A549 (cell line): ENCODE results near the gene MED12. TPM values are rescaled to one million over a fixed set of nuclear protein-coding genes. Genes with fewer than 3 reads are reported as not detected.

Experiments
- ATAC-seq, 2 experiments: fragments of 200-7000 bp in 1 of 2; fragments of >200 bp in 1 of 2; cut with Nextera tagmentation in 1 of 2; cut with Tn5 transposase in 1 of 2; 3 replicates each; pipeline versions ENCODE4 v1.8.0 to v1.9.1; 2018 to 2020; ENCODE audit warnings: mild to moderate bottlenecking in 1 of 2, moderate library complexity in 1 of 2
- CTCF ChIA-PET: fragments of 300-600 bp; sonication (Branson Sonifier 250); formaldehyde crosslinking; extraction: SDS; loops from one replicate; lab custom pipeline; 2021; ENCODE audit warnings: antibody characterized with exemption, inconsistent platforms; lab: Yijun Ruan, JAX
- POLR2A ChIA-PET: fragments of 350-600 bp; formaldehyde crosslinking; extraction: SDS; loops from one replicate; lab custom pipeline; 2021; ENCODE audit warnings: antibody characterized with exemption, inconsistent platforms; lab: Yijun Ruan, JAX
- DNase-seq, 2 experiments: peaks; one replicate each; pipeline versions ENCODE4 v3.0.0 to v3.0.0-alpha.2; 2011 to 2016; ENCODE audit warnings: low read depth in 1 of 2, low spot score in 1 of 2
- FAIRE-seq: peaks from 2 replicates; lab custom pipeline; 2011; peaks lifted over from hg19 to GRCh38; lab: Jason Lieb, UNC
- H3K27ac ChIP-seq, 2 experiments: fragments of >200 bp; sonication (Bioruptor Twin); formaldehyde crosslinking; 3 replicates each; pipeline ENCODE4 v1.5.1; 2016 to 2017
- H3K4me1 ChIP-seq: fragments of >200 bp; sonication (Bioruptor Twin); formaldehyde crosslinking; 3 replicates; pipeline ENCODE4 v1.6.1; 2016
- H3K4me2 ChIP-seq: fragments of >200 bp; sonication (Bioruptor Twin); formaldehyde crosslinking; 3 replicates; pipeline ENCODE4 v1.6.1; 2016
- H3K4me3 ChIP-seq: fragments of >200 bp; sonication (Bioruptor Twin); formaldehyde crosslinking; 3 replicates; pipeline ENCODE4 v1.5.1; 2016
- H3K9me3 ChIP-seq: fragments of >200 bp; sonication (Bioruptor Twin); formaldehyde crosslinking; 3 replicates; pipeline ENCODE4 v1.6.1; 2016
- CBX2 ChIP-seq: fragments of 200-600 bp; sonication (generic); IDR thresholded peaks from 2 replicates; pipeline ENCODE4 v1.6.1; 2016; ENCODE audit warnings: low read depth, mild to moderate bottlenecking, borderline replicate concordance
- CBX8 ChIP-seq: fragments of 200-600 bp; sonication (generic); IDR thresholded peaks from 2 replicates; pipeline ENCODE4 v1.6.1; 2016
- CEBPB ChIP-seq, 2 experiments: fragments of >200 bp in 1 of 2; sonication (Bioruptor Twin) in 1 of 2; formaldehyde crosslinking in 1 of 2; IDR thresholded peaks; 2 replicates each; pipeline ENCODE4 v1.6.1; 2012 to 2016
- CHD2 ChIP-seq: fragments of 150-350 bp; IDR thresholded peaks from 2 replicates; pipeline ENCODE4 v1.6.1; 2014; ENCODE audit warnings: low read length; ENCODE audit not compliant: partially characterized antibody
- EHF ChIP-seq: fragments of 250-450 bp; sonication (Bioruptor Pico); IDR thresholded peaks from 2 replicates; pipeline ENCODE4 v1.5.0; 2020; ENCODE audit warnings: mild to moderate bottlenecking
- EHMT2 ChIP-seq: fragments of 200-600 bp; sonication (generic); IDR thresholded peaks from 2 replicates; pipeline ENCODE4 v1.6.1; 2016; ENCODE audit warnings: antibody characterized with exemption, low read depth, mild to moderate bottlenecking, moderate library complexity
- GATA3 ChIP-seq: IDR thresholded peaks from 2 replicates; pipeline ENCODE4 v1.6.1; 2012; ENCODE audit warnings: borderline replicate concordance
- HEYL ChIP-seq: fragments of 250-450 bp; sonication (Bioruptor Pico); IDR thresholded peaks from 2 replicates; pipeline ENCODE4 v1.8.0; 2021; ENCODE audit warnings: mild to moderate bottlenecking, moderate library complexity
- HOXB13 ChIP-seq: fragments of 250-450 bp; sonication (Bioruptor Pico); IDR thresholded peaks from 2 replicates; pipeline ENCODE4 v1.5.0; 2020; ENCODE audit warnings: low read depth, mild to moderate bottlenecking, moderate library complexity
- HOXB5 ChIP-seq: fragments of 250-450 bp; sonication (Bioruptor Pico); IDR thresholded peaks from 2 replicates; pipeline ENCODE4 v1.5.0; 2020; ENCODE audit warnings: mild to moderate bottlenecking, moderate library complexity
- MAFK ChIP-seq: fragments of 450-650 bp; IDR thresholded peaks from 2 replicates; pipeline ENCODE4 v1.6.1; 2014; ENCODE audit not compliant: partially characterized antibody
- MAZ ChIP-seq: fragments of 150-350 bp; IDR thresholded peaks from 2 replicates; pipeline ENCODE4 v1.6.1; 2014; ENCODE audit warnings: antibody characterized with exemption, low read depth, low read length, borderline replicate concordance
- MYC ChIP-seq: IDR thresholded peaks from 2 replicates; pipeline ENCODE4 v1.6.1; 2012; ENCODE audit warnings: mild to moderate bottlenecking, inconsistent platforms, low read length, improper control_type of control experiment, borderline replicate concordance
- NFE2L2 ChIP-seq: fragments of 150-350 bp; conservative IDR thresholded peaks from 2 replicates; pipeline ENCODE4 v1.6.1; 2014; ENCODE audit warnings: low read length
- PHF8 ChIP-seq: fragments of 200-600 bp; sonication (generic); IDR thresholded peaks from 2 replicates; pipeline ENCODE4 v1.6.1; 2016; ENCODE audit warnings: low read depth, mild to moderate bottlenecking, antibody characterized with exemption, moderate library complexity, borderline replicate concordance
- RARB ChIP-seq: fragments of 250-450 bp; sonication (Bioruptor Pico); IDR thresholded peaks from 2 replicates; pipeline ENCODE4 v1.8.0; 2021; ENCODE audit warnings: mild to moderate bottlenecking, moderate library complexity
- SREBF2 ChIP-seq: fragments of 450-650 bp; IDR thresholded peaks from 2 replicates; pipeline ENCODE4 v1.6.1; 2014; ENCODE audit warnings: mild to moderate bottlenecking, moderate library complexity
- TFCP2L1 ChIP-seq: fragments of 250-450 bp; sonication (Bioruptor Pico); IDR thresholded peaks from 2 replicates; pipeline ENCODE4 v1.5.0; 2021; ENCODE audit warnings: mild to moderate bottlenecking
- ZFP36 ChIP-seq: fragments of 450-650 bp; IDR thresholded peaks from 2 replicates; pipeline ENCODE4 v1.6.1; 2014; ENCODE audit warnings: borderline replicate concordance; ENCODE audit not compliant: partially characterized antibody
- WGBS: methylation state at CpG from one replicate; pipeline ENCODE4 v1.1.6; 2017; ENCODE audit errors: missing lambda C conversion rate; 5-methylcytosine and 5-hydroxymethylcytosine counted together
- polyA plus RNA-seq, 4 experiments: library from polyadenylated mRNA; depleted of rRNA in 3 of 4; stranded (reverse); fragments of >200 nt; fragmentation: RNase III in 1 of 4; extraction: RNeasy Plus Mini Kit Qiagen cat#74134 plus additional on column Dnase treatment in 1 of 4; gene quantifications; 2 replicates in 3 of 4; 3 replicates in 1 of 4; pipeline ENCODE4 v1.2.3, GENCODE V29; 2011 to 2017
- TF ChIP-seq, protein P1 (sequence below): IDR thresholded peaks from 2 replicates; pipeline ENCODE4 v1.6.1; 2012; ENCODE audit warnings: low read depth, borderline replicate concordance
- TF ChIP-seq, protein P2 (sequence below): fragments of >200 bp; sonication (Bioruptor Twin); formaldehyde crosslinking; IDR thresholded peaks from 2 replicates; pipeline ENCODE4 v1.6.1; 2016
- TF ChIP-seq, protein P3 (sequence below): IDR thresholded peaks from 2 replicates; pipeline ENCODE4 v1.6.1; 2012
- TF ChIP-seq, protein P4 (sequence below): IDR thresholded peaks from 2 replicates; pipeline ENCODE4 v1.6.1; 2012
- TF ChIP-seq, protein P5 (sequence below): fragments of 200-600 bp; sonication (generic); IDR thresholded peaks from 2 replicates; pipeline ENCODE4 v1.6.1; 2016; ENCODE audit warnings: antibody characterized with exemption, mild to moderate bottlenecking, moderate library complexity

Gene MED12
- polyA plus RNA-seq, 2 of the 4 experiments (the other 2 are of a cell fraction) = 12.6 to 13.5 TPM

DNA sequence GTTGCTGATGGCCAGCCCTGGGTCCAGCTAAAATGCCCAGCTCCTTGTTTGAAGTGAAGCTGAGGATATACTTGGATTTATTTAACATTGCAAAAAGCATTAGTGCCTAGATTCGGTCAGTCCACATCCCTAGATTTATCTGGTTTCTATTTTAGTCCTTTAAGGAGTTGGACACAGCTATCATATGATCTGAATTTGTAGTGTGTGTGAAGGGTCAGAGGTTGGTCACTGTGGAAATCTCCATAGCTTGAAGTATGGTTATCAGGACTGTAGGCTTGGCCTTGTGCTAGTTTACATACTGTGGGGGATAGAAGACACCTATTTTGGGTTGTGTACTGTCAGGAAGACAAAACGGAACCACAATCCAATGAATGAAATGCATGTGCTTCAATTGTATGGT, 55.0 kb downstream of the MED12 start:
- no peaks in the 10 kb centered on the region for H3K9me3 ChIP-seq
- TF ChIP-seq CHD2 (no peak), MAZ (no peak), MAFK (no peak), CBX8 (no peak), RARB (no peak), ZFP36 (no peak), EHMT2 (no peak), NFE2L2 (no peak), PHF8 (no peak), HOXB13 (no peak), MYC (no peak), HEYL (CRISPR knock-in tag) (no peak), SREBF2 (no peak), CEBPB (IDR thresholded peaks at IDR 0.05) (no peak), CBX2 (no peak)
- TF ChIP-seq, protein P1, sequence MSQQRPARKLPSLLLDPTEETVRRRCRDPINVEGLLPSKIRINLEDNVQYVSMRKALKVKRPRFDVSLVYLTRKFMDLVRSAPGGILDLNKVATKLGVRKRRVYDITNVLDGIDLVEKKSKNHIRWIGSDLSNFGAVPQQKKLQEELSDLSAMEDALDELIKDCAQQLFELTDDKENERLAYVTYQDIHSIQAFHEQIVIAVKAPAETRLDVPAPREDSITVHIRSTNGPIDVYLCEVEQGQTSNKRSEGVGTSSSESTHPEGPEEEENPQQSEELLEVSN = no peak
- TF ChIP-seq, protein P2, sequence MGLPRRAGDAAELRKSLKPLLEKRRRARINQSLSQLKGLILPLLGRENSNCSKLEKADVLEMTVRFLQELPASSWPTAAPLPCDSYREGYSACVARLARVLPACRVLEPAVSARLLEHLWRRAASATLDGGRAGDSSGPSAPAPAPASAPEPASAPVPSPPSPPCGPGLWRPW = no peak
- TF ChIP-seq, protein P3, sequence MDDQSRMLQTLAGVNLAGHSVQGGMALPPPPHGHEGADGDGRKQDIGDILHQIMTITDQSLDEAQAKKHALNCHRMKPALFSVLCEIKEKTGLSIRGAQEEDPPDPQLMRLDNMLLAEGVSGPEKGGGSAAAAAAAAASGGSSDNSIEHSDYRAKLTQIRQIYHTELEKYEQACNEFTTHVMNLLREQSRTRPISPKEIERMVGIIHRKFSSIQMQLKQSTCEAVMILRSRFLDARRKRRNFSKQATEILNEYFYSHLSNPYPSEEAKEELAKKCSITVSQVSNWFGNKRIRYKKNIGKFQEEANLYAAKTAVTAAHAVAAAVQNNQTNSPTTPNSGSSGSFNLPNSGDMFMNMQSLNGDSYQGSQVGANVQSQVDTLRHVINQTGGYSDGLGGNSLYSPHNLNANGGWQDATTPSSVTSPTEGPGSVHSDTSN = no peak
- TF ChIP-seq, protein P4, sequence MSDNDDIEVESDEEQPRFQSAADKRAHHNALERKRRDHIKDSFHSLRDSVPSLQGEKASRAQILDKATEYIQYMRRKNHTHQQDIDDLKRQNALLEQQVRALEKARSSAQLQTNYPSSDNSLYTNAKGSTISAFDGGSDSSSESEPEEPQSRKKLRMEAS = no peak
- TF ChIP-seq, protein P5, sequence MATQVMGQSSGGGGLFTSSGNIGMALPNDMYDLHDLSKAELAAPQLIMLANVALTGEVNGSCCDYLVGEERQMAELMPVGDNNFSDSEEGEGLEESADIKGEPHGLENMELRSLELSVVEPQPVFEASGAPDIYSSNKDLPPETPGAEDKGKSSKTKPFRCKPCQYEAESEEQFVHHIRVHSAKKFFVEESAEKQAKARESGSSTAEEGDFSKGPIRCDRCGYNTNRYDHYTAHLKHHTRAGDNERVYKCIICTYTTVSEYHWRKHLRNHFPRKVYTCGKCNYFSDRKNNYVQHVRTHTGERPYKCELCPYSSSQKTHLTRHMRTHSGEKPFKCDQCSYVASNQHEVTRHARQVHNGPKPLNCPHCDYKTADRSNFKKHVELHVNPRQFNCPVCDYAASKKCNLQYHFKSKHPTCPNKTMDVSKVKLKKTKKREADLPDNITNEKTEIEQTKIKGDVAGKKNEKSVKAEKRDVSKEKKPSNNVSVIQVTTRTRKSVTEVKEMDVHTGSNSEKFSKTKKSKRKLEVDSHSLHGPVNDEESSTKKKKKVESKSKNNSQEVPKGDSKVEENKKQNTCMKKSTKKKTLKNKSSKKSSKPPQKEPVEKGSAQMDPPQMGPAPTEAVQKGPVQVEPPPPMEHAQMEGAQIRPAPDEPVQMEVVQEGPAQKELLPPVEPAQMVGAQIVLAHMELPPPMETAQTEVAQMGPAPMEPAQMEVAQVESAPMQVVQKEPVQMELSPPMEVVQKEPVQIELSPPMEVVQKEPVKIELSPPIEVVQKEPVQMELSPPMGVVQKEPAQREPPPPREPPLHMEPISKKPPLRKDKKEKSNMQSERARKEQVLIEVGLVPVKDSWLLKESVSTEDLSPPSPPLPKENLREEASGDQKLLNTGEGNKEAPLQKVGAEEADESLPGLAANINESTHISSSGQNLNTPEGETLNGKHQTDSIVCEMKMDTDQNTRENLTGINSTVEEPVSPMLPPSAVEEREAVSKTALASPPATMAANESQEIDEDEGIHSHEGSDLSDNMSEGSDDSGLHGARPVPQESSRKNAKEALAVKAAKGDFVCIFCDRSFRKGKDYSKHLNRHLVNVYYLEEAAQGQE = no peak
- H3K4me2 ChIP-seq = no peak overlapping the region
- CTCF ChIA-PET = interaction anchor here (0.9 to 1.2 kb wide), 7 partner anchors 9 to 175 kb away, joined by 3 to 4 read pairs (median 3); no protein-coding TSS in a partner anchor
- ATAC-seq (no peak), FAIRE-seq (peak; percentile 86), DNase-seq (no peak)
- 28% methylated on average over 2 of the region's 2 CpGs for WGBS
- POLR2A ChIA-PET = no interaction called here
- H3K4me3 ChIP-seq = no peak overlapping the region
- no peaks in the 10 kb centered on the region for H3K4me1 ChIP-seq
- H3K27ac ChIP-seq = no peak overlapping the region

DNA sequence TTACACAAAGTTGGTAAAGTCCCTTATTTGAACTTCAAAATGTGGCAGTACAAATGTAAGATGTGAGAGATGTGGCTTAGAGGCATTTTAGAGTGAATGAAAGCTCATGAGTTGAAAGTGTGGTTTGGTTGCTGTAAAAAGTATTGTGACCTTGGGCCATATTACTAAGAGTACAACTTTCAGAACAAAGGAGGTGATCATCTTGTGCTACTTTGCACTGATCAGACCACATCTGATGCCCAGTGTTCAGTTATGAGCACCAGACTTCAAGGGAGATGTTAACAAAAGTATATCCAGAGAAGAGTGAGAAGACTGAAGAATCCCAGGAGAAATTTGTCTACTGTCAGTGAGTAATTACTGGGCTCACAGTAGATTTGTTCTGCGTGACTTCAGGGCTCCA, 56.4 kb downstream of the MED12 start:
- POLR2A ChIA-PET = no interaction called here
- CTCF ChIA-PET = interaction anchor here (0.9 to 1.0 kb wide), 2 partner anchors 46 to 405 kb away, joined by 3 to 4 read pairs; no protein-coding TSS in a partner anchor
- Histone ChIP-seq H3K4me2 (no peak overlapping the region), H3K9me3 (no peaks in the 10 kb centered on the region), H3K27ac (no peak overlapping the region), H3K4me1 (no peaks in the 10 kb centered on the region), H3K4me3 (no peak overlapping the region)
- DNase-seq (no peak), FAIRE-seq (peak; percentile 86), ATAC-seq (no peak)
- WGBS = 88% methylated on average over 1 of the region's 1 CpG
- TF ChIP-seq CEBPB (IDR thresholded peaks at IDR 0.05) (no peak), GATA3 (no peak), EHF (no peak), HOXB5 (CRISPR knock-in tag) (no peak), TFCP2L1 (CRISPR knock-in tag) (no peak)
